K562 (cell line): Measurements from ENCODE around the gene VILL. TPM values are rescaled to one million over a fixed set of nuclear protein-coding genes. Genes with fewer than 3 reads are reported as not detected.

Experiments used
- ATAC-seq: fragments of 200-7000 bp; cut with Tn5 transposase; 3 replicates; pipeline ENCODE4 v1.9.1; 2020; ENCODE audit warnings: moderate library complexity
- BruUV-seq: library from RNA; stranded (reverse); fragments of 400-500 nt; replicated peaks from 2 replicates; lab custom pipeline; 2021; lab: Mats Ljungman, UMichigan
- CTCF ChIA-PET: fragments of 300-600 bp; formaldehyde crosslinking; extraction: SDS; loops from one replicate; lab custom pipeline; 2021; ENCODE audit warnings: low intra/inter-chr PET ratio; lab: Yijun Ruan, JAX
- POLR2A ChIA-PET: fragments of 300-600, 350-650 bp; sonication (Branson Sonifier 250); formaldehyde crosslinking; extraction: SDS; loops from one replicate; lab custom pipeline; 2021; ENCODE audit warnings: antibody characterized with exemption, inconsistent platforms; lab: Yijun Ruan, JAX
- DNase-seq, 4 experiments: peaks; one replicate each; pipeline versions ENCODE4 v3.0.0 to v3.0.0-alpha.2; 2011 to 2018; ENCODE audit warnings: low spot score in 3 of 4, mixed read lengths in 3 of 4; ENCODE audit errors: extremely low read depth in 1 of 4
- FAIRE-seq: peaks from 2 replicates; lab custom pipeline; 2011; peaks lifted over from hg19 to GRCh38; lab: Jason Lieb, UNC
- H2AFZ ChIP-seq: 2 replicates; pipeline ENCODE4 v1.6.0; 2011; ENCODE audit warnings: low read depth, low read length, control low read depth, inconsistent platforms
- H3K27ac ChIP-seq: fragments of 200-600 bp; 3 replicates; pipeline ENCODE4 v1.8.0; 2011; ENCODE audit warnings: low read depth, mild to moderate bottlenecking, control low read depth, inconsistent platforms, low read length, moderate library complexity, mixed read lengths; ENCODE audit errors: extremely low read depth
- H3K27me3 ChIP-seq, 2 experiments: fragments of 300-600 bp in 1 of 2; 2 replicates in 1 of 2; 3 replicates in 1 of 2; pipeline versions ENCODE4 v1.6.0 to v1.8.0; 2011; ENCODE audit warnings: inconsistent platforms in 2 of 2, low read length in 2 of 2, mild to moderate bottlenecking in 1 of 2, mixed read lengths in 1 of 2, moderate library complexity in 1 of 2; ENCODE audit not compliant: control insufficient read depth in 2 of 2, insufficient read depth in 2 of 2
- H3K36me3 ChIP-seq: fragments of 300-600 bp; 3 replicates; pipeline ENCODE4 v1.8.0; 2011; ENCODE audit warnings: mild to moderate bottlenecking, low read length, inconsistent platforms; ENCODE audit not compliant: control insufficient read depth, insufficient read depth
- H3K4me1 ChIP-seq, 2 experiments: fragments of 200-600 bp in 1 of 2; replicated peaks in 1 of 2; 2 replicates in 1 of 2; 3 replicates in 1 of 2; pipeline versions ENCODE4 v1.5.1 to v1.8.0; 2011; ENCODE audit warnings: inconsistent platforms in 2 of 2, low read length in 2 of 2, mild to moderate bottlenecking in 1 of 2, mixed read lengths in 1 of 2, moderate library complexity in 1 of 2; ENCODE audit not compliant: control insufficient read depth in 2 of 2, insufficient read depth in 2 of 2
- H3K4me2 ChIP-seq: 2 replicates; pipeline ENCODE4 v1.6.1; 2011; ENCODE audit warnings: low read length, control low read depth, inconsistent platforms, mixed read lengths; ENCODE audit not compliant: insufficient read depth
- H3K4me3 ChIP-seq: fragments of 200-600 bp; sonication (generic), shearing (Covaris generic); 2 replicates; pipeline ENCODE4 v1.5.1; 2016; ENCODE audit warnings: control low read depth, inconsistent platforms
- H3K79me2 ChIP-seq: fragments of 200-600 bp; 3 replicates; pipeline ENCODE4 v1.8.0; 2011; ENCODE audit warnings: low read length, inconsistent platforms; ENCODE audit not compliant: control insufficient read depth, insufficient read depth
- H3K9ac ChIP-seq, 2 experiments: 2 replicates each; pipeline versions ENCODE4 v1.6.0 to v1.6.1; 2011; ENCODE audit warnings: low read depth in 2 of 2, low read length in 2 of 2, control low read depth in 1 of 2, inconsistent platforms in 1 of 2, mild to moderate bottlenecking in 1 of 2, mixed read lengths in 1 of 2; ENCODE audit not compliant: insufficient read depth in 1 of 2
- H3K9me1 ChIP-seq: one replicate; pipeline ENCODE4 v1.6.0; 2011; ENCODE audit warnings: inconsistent platforms, mild to moderate bottlenecking, low read length, moderate library complexity; ENCODE audit not compliant: control insufficient read depth, insufficient read depth
- H3K9me3 ChIP-seq: replicated peaks from 2 replicates; pipeline ENCODE4 v1.5.1; 2011; ENCODE audit warnings: low read depth, low read length, inconsistent platforms; ENCODE audit not compliant: control insufficient read depth, insufficient read depth
- H4K20me1 ChIP-seq: replicated peaks from 2 replicates; pipeline ENCODE4 v1.6.1; 2011; ENCODE audit warnings: low read length, inconsistent platforms, mixed read lengths; ENCODE audit not compliant: control insufficient read depth, insufficient read depth
- ATF7 ChIP-seq: fragments of 450-650 bp; IDR thresholded peaks from 2 replicates; pipeline ENCODE4 v1.7.1; 2014; ENCODE audit warnings: mild to moderate bottlenecking, moderate library complexity
- ELF4 ChIP-seq: fragments of 450-650 bp; formaldehyde crosslinking; IDR thresholded peaks from 2 replicates; pipeline ENCODE4 v1.4.0; 2022; ENCODE audit warnings: missing genetic modification characterization
- ETS2 ChIP-seq: IDR thresholded peaks from 2 replicates; pipeline ENCODE4 v1.6.1; 2016; ENCODE audit warnings: borderline replicate concordance, missing genetic modification characterization, mild to moderate bottlenecking, moderate library complexity, missing compliant biosample characterization; ENCODE audit not compliant: poor library complexity, severe bottlenecking
- ETV1 ChIP-seq: fragments of 450-650 bp; conservative IDR thresholded peaks from 2 replicates; pipeline ENCODE4 v1.6.1; 2016; ENCODE audit warnings: missing genetic modification characterization, control low read depth, low read depth, missing compliant biosample characterization
- GTF2A2 ChIP-seq: IDR thresholded peaks from 2 replicates; pipeline ENCODE4 v1.6.1; 2016; ENCODE audit warnings: mild to moderate bottlenecking, missing genetic modification characterization, missing compliant biosample characterization
- GTF2F1 ChIP-seq: IDR thresholded peaks from 2 replicates; pipeline ENCODE4 v1.6.1; 2011; ENCODE audit warnings: low read depth, low read length, improper control_type of control experiment
- MEF2A ChIP-seq: IDR thresholded peaks from 2 replicates; pipeline ENCODE4 v1.6.1; 2011; ENCODE audit warnings: low read depth, mild to moderate bottlenecking, low read length, moderate library complexity; ENCODE audit not compliant: control insufficient read depth
- SMARCC2 ChIP-seq: fragments of 450-650 bp; IDR thresholded peaks from 2 replicates; pipeline ENCODE4 v1.6.1; 2017; ENCODE audit warnings: antibody characterized with exemption, moderate library complexity, mild to moderate bottlenecking, low read depth
- TAL1 ChIP-seq: fragments of 450-650 bp; IDR thresholded peaks from 2 replicates; pipeline ENCODE4 v1.6.1; 2016; ENCODE audit warnings: mild to moderate bottlenecking
- TEAD1 ChIP-seq, 2 experiments: fragments of 450-650 bp in 1 of 2; sonication (generic) in 1 of 2; formaldehyde crosslinking; IDR thresholded peaks; 2 replicates each; pipeline versions ENCODE4 v1.4.0 to v1.8.0; 2020 to 2022; ENCODE audit warnings: mild to moderate bottlenecking in 2 of 2, missing genetic modification reagents in 1 of 2
- YBX1 ChIP-seq: fragments of 450-650 bp; IDR thresholded peaks from 2 replicates; pipeline ENCODE4 v1.7.1; 2016; ENCODE audit warnings: mild to moderate bottlenecking
- ZNF76 ChIP-seq: fragments of 250-450 bp; sonication (Bioruptor Pico); IDR thresholded peaks from 2 replicates; pipeline ENCODE4 v1.4.0; 2020; ENCODE audit warnings: mild to moderate bottlenecking, moderate library complexity, borderline replicate concordance
- WGBS: fragments of 100-300 bp; shearing (Covaris generic); methylation state at CpG from one replicate; pipeline ENCODE4 v1.1.6; 2016; ENCODE audit warnings: low coverage, mixed read lengths; ENCODE audit not compliant: insufficient coverage; ENCODE audit errors: missing lambda C conversion rate; 5-methylcytosine and 5-hydroxymethylcytosine counted together
- in situ Hi-C: fragments of 300-500 bp; cut with MboI; formaldehyde crosslinking; loops from 4 replicates; pipeline ENCODE4 v1.15.0; 2018; ENCODE audit warnings: inconsistent platforms, mixed read lengths
- intact Hi-C: fragments of 100-400 bp; cut with micrococcal nuclease; formaldehyde crosslinking; loops from 2 replicates; pipeline ENCODE4 v1.14.2; 2022
- polyA plus RNA-seq, 8 experiments: library from polyadenylated mRNA; depleted of rRNA in 4 of 8; stranded (reverse) in 5 of 8; unstranded in 3 of 8; fragments of >200 nt; fragmentation: Nextera tagmentation in 2 of 8; fragmentation: Illumina TruSeq in 1 of 8; extraction: Ambion mirVana in 2 of 8; extraction: Trizol in 1 of 8; gene quantifications; 2 replicates each; pipeline versions ENCODE4 v1.2.1 to v1.2.3, GENCODE V29; 2011 to 2014; ENCODE audit warnings: inconsistent platforms in 1 of 8, missing spikeins in 1 of 8
- total RNA-seq, 7 experiments: library from RNA; depleted of rRNA in 6 of 7; stranded (reverse); fragments of >200 nt in 6 of 7; fragmentation: Illumina TruSeq in 2 of 7; extraction: Trizol in 2 of 7; gene quantifications; 2 replicates each; pipeline versions ENCODE4 v1.2.1 to v1.2.3, GENCODE V29; 2011 to 2021; ENCODE audit warnings: low replicate concordance in 1 of 7

VILL gene
- total and polyA plus RNA-seq, 9 of the 15 experiments (the other 6 are each of a cell fraction or from before 2014, with no cell fraction given), result 0.11 to 16.0 (median 8.8) TPM

DNA sequence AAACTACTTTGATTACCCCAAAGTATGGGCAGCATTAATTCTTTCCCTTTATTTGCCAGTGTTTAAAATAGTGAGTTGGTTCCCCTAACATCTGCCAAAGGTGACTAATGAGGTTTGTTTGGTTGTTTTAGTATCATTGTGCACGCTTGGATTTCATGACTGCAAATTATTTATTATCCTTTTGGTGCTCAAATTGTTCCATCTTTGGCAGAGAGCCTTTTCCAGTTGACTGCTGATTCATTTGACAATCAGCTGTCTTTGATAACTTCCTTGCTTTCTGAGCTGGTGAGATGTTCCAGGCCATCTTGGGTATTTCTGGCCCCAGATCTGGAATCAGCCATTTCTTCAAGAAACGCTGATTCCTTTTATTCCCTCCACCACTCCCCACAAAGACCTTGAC, 57.3 kb downstream of the VILL start:
- H3K9ac ChIP-seq, result no peak overlapping the region
- no peaks in the 10 kb centered on the region for H4K20me1 ChIP-seq
- no peaks in the 10 kb centered on the region for H3K36me3 ChIP-seq
- WGBS, result 2% methylated on average over 2 of the region's 2 CpGs
- H2AFZ ChIP-seq, result no peak overlapping the region
- intact Hi-C loops (no loop called here), in situ Hi-C loops (no loop called here)
- FAIRE-seq, result no peak
- peaks cover 43 to 55% of the 10 kb centered on the region in 2 experiments for H3K27me3 ChIP-seq
- ChIA-PET POLR2A (interaction anchor here (1.0 kb wide), 1 partner anchor 14 kb away, joined by 3 read pairs; no protein-coding TSS in a partner anchor), CTCF (no interaction called here)
- BruUV-seq, result no TSS peak
- DNase-seq, result no peak
- no peaks in the 10 kb centered on the region for H3K79me2 ChIP-seq
- no peak overlapping the region for H3K27ac ChIP-seq
- no peak overlapping the region for H3K4me3 ChIP-seq
- no peaks in the 10 kb centered on the region for H3K9me1 ChIP-seq
- no peak for TF ChIP-seq GTF2A2
- TF ChIP-seq ETV1 (tag), result no peak
- no peak for TF ChIP-seq ZNF76 (CRISPR knock-in tag)
- TF ChIP-seq MEF2A, result no peak
- TF ChIP-seq ATF7, result no peak
- no peak for TF ChIP-seq ETS2 (tag)
- TF ChIP-seq SMARCC2, result no peak
- TF ChIP-seq TEAD1 (CRISPR knock-in tag; IDR thresholded peaks at IDR 0.05), result no peak
- TF ChIP-seq YBX1, result no peak
- no peak for TF ChIP-seq ELF4 (CRISPR knock-in tag)
- no peak for TF ChIP-seq TAL1
- TF ChIP-seq GTF2F1, result no peak
- H3K9me3 ChIP-seq, result no peaks in the 10 kb centered on the region
- ATAC-seq, result no peak
- peaks cover 0 to 3% of the 10 kb centered on the region in 2 experiments; a peak in 1 of 5 replicates for H3K4me1 ChIP-seq
- no peak overlapping the region for H3K4me2 ChIP-seq
